ENCODE results near the gene EYA2. TPM values are rescaled to one million over a fixed set of nuclear protein-coding genes. Genes with fewer than 3 reads are reported as not detected.

Gene EYA2
- total RNA-seq, 1 donor, result 1.6 TPM

DNA sequence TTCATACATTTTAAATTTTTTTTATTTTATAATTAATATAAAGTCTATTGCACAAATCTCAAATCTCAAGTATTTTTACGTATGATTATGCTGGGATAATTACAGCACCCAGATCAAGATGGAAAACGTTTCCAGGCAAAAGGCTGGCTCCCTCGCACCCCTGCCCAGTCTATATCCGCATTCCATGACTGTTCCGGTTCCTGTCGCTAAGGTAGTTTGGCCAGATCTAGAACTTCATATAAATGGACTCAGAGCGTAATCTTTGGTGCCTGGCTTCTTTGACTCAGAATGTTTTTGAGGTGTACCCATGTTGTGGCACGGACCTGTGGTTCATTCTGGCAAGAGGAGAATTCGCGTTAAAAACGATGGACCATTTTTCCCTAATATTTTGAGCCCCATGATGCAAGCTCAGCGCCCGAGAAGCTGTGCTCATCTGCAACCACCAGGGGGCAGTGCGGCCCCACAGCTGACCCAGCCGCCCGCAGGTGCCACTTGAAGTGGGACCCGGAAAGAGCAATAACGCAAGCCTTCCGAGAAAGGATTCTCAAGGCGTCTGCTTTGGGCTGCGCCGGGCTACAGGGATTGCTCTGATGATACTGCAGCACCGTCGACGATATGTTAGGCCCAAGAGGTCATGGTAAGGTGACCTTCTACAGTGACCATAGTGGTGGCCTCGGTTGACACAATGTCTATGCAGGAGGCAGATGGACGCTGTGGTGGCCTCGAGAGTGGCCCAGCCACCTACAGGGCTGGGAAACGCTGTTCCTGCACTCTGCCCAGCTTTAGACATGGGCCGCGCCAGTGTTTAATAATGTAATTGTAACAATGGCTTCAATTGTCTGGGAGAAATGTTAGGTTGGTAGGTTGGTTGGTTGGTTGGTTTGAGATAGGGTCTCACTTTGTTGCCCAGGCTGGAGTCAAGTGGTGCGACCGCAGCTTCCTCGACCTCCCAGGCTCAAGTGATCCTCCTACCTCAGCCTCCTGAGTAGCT is 301.7 kb downstream of the EYA2 start:
- TF ChIP-seq, protein P1, sequence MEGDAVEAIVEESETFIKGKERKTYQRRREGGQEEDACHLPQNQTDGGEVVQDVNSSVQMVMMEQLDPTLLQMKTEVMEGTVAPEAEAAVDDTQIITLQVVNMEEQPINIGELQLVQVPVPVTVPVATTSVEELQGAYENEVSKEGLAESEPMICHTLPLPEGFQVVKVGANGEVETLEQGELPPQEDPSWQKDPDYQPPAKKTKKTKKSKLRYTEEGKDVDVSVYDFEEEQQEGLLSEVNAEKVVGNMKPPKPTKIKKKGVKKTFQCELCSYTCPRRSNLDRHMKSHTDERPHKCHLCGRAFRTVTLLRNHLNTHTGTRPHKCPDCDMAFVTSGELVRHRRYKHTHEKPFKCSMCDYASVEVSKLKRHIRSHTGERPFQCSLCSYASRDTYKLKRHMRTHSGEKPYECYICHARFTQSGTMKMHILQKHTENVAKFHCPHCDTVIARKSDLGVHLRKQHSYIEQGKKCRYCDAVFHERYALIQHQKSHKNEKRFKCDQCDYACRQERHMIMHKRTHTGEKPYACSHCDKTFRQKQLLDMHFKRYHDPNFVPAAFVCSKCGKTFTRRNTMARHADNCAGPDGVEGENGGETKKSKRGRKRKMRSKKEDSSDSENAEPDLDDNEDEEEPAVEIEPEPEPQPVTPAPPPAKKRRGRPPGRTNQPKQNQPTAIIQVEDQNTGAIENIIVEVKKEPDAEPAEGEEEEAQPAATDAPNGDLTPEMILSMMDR (IDR thresholded peaks at IDR 0.05; ENCODE audit: insufficient read depth, low read length), result peak; percentile 98
- no peak overlapping the region for H3K4me3 ChIP-seq (ENCODE audit: low read depth, low read length)
- DNase-seq (ENCODE audit: low read depth), result peak; percentile 71

DNA sequence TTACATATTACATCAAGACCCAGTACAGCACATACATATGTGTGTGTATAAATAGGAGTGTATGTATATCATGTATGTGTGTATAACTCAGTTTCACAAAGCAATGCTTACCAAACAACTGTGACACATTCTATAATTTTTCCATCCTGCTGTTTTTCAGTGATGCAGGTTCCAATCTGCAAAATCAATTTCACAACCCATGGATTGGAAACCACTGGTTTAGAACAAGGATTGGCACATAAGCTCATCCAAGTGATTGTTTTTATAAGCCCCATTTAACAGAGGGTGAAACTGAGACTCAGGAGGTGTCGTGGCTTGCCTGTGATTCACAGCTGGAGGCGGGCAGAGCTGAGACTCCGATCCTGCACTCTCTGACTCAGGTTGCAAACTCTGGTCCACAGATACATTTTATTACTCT is 303.6 kb downstream of the EYA2 start:
- DNase-seq (ENCODE audit: low read depth), result no peak
- H3K4me3 ChIP-seq (ENCODE audit: low read depth, low read length), result no peak overlapping the region
- TF ChIP-seq, protein P1 (IDR thresholded peaks at IDR 0.05; ENCODE audit: insufficient read depth, low read length), result no peak

DNA sequence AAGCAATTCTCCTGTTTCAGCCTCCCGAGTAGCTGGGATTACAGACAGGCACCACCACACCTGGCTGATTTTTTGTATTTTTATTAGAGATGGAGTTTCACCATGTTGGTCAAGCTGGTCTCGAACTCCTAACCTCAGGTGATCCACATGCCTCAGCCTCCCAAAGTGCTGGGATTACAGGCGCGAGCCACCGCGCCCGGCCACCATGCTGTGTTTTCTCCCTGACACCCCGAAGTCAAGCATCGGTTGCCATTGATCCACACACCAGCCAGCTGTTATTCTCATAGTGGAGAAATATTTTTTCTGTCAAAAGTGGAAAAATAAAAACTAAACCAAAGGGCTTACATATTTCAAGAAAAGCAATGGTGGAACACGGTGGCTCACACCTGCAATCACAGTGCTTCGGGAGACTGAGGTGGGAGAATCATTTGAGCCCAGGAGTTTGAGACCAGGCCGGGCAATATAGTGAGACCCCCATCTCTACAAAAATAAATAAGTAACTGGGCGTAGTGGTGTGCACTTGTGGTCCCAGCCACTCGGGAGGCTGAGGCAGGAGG is 304.4 kb downstream of the EYA2 start:
- no peak overlapping the region for H3K4me3 ChIP-seq (ENCODE audit: low read depth, low read length)
- DNase-seq (ENCODE audit: low read depth), result no peak
- TF ChIP-seq, protein P1 (IDR thresholded peaks at IDR 0.05; ENCODE audit: insufficient read depth, low read length), result no peak

DNA sequence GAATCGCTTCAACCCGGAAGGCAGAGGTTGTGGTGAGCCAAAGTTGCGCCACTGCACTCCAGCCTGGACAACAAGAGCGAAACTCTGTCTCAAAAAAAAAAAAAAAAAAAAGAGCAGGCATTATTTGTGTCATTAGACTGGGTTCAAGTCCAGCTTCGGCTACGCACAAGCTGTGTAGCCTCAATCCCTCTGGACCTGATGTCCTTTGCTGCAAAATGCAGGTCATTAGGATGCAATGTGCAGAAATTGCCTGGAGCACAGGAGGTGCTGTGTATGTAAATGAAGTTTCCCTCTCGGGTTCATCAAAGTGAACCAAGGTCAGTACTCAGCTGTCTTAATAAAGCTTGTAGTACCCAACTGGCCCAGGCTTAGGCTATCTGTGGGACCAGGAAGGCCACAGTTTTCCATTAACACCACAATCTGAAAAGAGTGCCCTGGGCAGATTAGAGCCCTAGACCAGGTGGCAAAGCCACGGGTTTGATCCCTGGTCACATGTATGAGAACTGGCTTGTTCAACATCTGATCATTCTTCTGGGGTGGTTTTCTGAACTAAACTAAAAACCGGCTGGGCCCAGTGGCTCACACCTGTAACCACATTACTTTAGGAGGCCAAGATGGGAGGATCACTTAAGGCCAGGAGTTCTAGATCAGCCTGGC is 306.6 kb downstream of the EYA2 start:
- DNase-seq (ENCODE audit: low read depth), result no peak
- H3K4me3 ChIP-seq (ENCODE audit: low read depth, low read length), result no peak overlapping the region
- TF ChIP-seq, protein P1 (IDR thresholded peaks at IDR 0.05; ENCODE audit: insufficient read depth, low read length), result no peak

DNA sequence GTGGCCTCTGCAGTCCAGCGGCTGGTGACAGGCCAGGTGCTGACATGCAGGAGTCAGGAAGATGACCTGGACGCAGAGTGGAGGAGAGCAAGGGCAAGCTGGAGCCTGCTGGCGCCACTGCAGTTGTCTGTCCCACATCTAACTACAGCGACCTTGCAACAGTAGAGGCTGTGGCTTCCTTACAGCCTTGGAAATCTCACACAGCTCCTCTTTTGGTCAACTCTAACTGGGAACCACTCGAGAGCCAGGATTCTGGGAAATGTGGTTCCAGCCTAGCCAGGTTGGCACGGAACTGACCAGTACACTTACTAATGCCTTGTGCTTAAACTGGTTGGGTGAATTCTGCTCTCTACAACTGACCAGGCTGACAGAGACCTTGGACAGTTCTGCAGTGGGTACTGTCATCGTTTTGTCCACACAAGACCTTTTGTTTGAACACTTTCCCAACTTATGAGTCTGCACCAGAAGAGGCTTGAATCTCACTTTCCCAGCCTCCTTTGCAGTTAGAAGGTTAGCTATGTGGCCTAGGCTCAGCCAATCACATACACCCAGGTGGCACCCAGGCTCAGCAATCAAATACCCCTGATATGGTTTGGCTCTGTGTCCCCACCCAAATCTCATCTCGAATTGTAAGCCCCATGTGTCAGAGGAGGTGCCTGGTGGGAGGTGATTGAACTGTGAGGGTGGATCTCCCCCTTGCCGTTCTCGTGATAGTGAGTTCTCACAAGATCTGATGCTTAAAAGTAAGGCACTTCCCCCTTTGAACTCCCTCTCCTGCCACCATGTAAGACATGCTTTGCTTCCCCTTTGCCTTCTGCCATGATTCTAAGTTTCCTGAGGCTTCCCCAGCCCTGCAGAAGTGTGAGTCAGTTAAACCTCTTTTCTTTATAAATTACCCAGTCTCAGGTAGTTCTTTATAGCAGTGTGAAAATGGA is 308.4 kb downstream of the EYA2 start:
- H3K4me3 ChIP-seq (ENCODE audit: low read depth, low read length), result no peak overlapping the region
- TF ChIP-seq, protein P1 (IDR thresholded peaks at IDR 0.05; ENCODE audit: insufficient read depth, low read length), result no peak
- DNase-seq (ENCODE audit: low read depth), result no peak

All from fibroblast of the aortic adventitia (primary cell).